Measurements from ENCODE around the gene BTNL8.

DNA sequence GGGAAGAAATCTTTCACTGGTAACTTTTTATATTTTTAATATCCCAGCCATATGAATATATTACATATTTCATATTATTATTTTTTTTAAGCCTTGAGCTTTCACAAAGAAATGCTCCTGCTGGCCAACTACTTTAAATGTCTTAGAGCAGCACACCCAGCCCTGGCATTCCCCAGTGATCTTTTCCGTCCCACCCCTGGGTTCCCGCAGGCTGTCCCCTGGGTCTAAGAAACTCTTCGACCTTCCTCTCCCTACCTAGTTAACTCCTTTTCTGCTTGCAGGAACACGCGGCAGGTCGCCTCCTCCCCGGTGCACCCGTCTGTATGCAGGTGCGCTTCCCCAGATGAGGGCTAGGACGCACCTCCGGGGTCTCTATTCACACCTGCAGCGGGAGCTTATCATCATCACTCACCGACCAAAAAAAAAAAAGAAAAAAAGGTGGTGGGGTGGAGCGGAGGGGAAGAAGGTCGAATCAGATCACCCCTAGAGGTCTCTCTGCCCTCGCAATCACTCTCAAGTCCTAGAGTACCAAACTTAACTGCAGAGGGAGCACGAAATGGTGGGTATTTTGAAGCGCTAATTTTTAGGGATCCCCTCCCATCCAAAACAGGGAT is 38.6 kb upstream of the BTNL8 start:
- TF ChIP-seq, protein P1, sequence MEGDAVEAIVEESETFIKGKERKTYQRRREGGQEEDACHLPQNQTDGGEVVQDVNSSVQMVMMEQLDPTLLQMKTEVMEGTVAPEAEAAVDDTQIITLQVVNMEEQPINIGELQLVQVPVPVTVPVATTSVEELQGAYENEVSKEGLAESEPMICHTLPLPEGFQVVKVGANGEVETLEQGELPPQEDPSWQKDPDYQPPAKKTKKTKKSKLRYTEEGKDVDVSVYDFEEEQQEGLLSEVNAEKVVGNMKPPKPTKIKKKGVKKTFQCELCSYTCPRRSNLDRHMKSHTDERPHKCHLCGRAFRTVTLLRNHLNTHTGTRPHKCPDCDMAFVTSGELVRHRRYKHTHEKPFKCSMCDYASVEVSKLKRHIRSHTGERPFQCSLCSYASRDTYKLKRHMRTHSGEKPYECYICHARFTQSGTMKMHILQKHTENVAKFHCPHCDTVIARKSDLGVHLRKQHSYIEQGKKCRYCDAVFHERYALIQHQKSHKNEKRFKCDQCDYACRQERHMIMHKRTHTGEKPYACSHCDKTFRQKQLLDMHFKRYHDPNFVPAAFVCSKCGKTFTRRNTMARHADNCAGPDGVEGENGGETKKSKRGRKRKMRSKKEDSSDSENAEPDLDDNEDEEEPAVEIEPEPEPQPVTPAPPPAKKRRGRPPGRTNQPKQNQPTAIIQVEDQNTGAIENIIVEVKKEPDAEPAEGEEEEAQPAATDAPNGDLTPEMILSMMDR (IDR thresholded peaks at IDR 0.05): peak in 2 of 4 donors; percentile 8 to 24
- no peak for TF ChIP-seq POLR2A (IDR thresholded peaks at IDR 0.05)
